HG03045 (cell line): ENCODE data around the gene CES4A.
"Not testable (repeated sequence)": the region's sequence is repeated elsewhere in the genome, so short reads cannot be mapped to it uniquely, and the experiment has no call there.

Experiments
- ATAC-seq: cut with Tn5 transposase; IDR thresholded peaks from one replicate; pipeline ENCODE4 v1.9.1; 2021; ENCODE audit warnings: mild to moderate bottlenecking, moderate library complexity; ENCODE audit not compliant: unreplicated experiment

CES4A gene

DNA sequence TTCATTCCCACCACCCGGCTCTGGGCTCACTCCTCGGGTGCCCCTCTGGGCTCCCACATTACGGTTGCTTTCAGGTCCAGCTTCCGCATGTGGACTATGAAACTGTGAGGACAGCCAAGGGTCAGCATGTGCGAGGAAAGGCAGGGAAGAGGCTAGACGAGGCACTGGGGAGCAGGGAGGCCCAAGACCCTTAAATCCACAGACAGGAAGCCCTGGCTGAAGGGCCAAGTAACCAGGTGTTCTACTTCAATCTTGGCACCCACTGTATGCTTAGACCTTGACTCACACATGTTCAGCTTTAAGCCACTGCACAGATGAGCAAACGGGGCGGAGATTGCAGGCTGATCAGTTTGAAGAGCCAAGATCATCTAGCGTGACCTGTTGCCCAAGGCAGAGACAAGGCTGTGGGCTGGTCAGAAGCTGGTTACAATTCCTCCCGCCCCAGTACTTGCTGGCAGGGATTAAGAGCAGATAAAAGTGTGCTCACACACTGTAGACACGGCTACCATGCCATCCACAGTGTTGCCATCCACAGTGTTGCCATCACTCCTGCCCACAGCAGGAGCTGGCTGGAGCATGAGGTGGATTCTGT is at the start of gene CES4A:
TSS of gene CES4A (plus strand) at position 393 of the 592 bp plus-strand sequence. CDS start at position 577, 184 bp downstream.
- ATAC-seq: no peak

DNA sequence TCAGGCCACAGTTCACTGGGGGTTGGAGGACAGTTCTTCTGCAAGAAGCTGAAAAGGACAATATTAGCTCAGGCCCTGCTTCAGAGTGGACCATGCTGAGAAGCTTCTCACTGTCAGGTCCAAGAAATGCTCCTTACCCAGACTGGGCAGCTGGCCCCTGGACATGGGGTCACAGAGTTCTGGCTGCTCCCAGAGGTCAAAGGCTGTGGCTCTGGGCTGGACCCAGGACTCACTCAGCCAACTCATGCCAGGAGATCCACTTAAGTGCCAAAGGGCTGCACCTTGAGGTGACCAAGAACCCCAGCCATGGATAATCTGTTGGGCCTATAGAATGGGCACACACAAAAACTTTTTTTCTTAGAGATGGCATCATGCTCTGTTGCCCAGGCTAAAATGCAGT is 49.0 kb upstream of the CES4A start:
- no peak for ATAC-seq

DNA sequence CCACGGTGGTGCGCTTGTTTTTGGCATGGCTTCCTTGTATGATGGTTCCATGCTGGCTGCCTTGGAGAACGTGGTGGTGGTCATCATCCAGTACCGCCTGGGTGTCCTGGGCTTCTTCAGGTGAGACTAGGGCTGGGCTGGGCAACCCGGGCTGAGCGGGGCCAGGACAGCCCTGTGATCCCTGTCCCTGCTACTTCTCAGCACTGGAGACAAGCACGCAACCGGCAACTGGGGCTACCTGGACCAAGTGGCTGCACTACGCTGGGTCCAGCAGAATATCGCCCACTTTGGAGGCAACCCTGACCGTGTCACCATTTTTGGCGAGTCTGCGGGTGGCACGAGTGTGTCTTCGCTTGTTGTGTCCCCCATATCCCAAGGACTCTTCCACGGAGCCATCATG is 48.2 kb upstream of the CES4A start:
- ATAC-seq: no peak

GRCh38 chr16:66942981-66943380 is 45.4 kb upstream of the CES4A start:
- ATAC-seq: no peak

DNA sequence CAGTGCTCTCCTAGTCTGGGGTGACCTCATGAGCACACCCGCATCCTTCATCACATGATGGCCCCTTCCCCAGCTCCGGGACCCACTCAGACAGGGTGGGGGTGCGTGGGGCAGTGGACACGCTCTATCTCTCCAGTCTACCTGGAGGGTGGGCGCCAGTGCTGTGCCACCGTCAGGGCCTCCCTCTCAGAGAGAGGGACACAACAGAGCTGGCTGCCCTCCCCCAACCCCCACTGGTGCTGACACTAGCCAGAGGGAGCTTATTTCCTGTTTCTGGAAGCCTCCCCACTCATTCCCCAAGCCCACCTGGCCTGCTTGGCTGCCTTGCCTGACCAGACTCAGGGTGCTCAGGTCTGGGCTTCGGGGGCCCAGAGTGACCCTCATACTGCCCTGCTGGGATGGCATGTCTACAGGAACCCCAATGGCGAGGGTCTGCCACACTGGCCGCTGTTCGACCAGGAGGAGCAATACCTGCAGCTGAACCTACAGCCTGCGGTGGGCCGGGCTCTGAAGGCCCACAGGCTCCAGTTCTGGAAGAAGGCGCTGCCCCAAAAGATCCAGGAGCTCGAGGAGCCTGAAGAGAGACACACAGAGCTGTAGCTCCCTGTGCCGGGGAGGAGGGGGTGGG is 44.8 kb upstream of the CES4A start:
- ATAC-seq: no peak

DNA sequence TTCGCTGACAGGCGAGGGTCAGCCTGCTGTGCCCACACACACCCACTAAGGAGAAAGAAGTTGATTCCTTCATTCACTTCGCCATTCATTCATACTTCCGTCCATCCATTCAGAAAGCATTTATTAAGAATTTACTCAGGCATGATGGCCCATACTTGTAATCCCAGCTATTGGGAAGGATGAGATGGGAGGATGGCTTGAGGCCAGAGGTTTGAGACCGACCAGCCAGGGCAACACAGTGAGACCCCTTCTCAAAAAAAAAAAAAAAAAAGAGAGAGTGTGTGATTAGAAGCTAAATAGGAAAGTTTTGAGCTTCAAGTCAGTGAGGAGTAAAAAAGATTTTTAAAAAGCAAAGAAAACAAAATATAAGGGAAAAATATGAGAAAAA is 44.3 kb upstream of the CES4A start:
- no peak for ATAC-seq

- ATAC-seq: not testable (repeated sequence)
Observed at GRCh38 chr16:66944971-66945370, 43.4 kb upstream of the CES4A start.

DNA sequence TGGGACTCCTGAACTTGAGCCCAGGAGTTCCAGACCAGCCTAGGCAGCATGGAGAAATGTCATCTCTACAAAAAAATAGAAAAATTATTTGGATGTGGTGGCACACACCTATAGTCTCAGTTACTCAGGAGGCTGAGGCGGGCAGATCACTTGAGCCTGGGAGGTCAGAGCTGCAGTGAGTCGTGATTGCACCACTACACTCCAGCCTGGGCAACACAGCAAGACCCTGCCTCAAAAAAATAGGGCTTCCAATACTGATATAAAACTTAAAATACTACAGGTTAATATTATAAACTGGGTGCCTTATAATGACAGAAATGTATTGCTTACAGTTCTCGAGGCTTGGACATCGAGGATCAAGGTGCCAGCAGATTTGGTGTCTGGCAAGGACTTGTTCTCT is 42.5 kb upstream of the CES4A start:
- ATAC-seq: no peak

- ATAC-seq: no peak
Observed at GRCh38 chr16:66946541-66946940, 41.8 kb upstream of the CES4A start.

GRCh38 chr16:66946974-66947301 is 41.5 kb upstream of the CES4A start:
- no peak for ATAC-seq

GRCh38 chr16:66947302-66948065 is 40.9 kb upstream of the CES4A start:
- peak; percentile 55 for ATAC-seq

- no peak for ATAC-seq
Observed at GRCh38 chr16:66948134-66948836, 40.1 kb upstream of the CES4A start.

DNA sequence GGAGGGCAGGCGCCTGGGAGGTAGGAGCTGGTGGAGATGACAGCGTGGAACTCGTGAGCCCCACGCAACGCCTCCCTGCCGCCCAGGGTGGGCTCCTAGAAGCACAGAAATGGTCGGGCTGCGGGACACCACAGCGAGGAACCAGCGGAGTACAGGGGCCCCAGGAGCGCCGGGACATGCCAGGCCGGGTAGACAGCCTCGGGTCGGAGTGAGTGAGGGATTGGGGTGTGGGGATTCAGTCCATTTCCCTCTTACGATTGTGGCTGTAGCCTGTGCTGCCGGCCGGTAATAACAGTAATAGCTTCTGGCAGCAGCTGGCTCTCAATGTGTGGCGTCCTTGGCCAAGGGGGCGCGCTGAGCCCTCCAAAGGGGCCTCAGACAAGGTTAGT is 39.6 kb upstream of the CES4A start:
- no peak for ATAC-seq

GRCh38 chr16:66949472-66949871 is 38.9 kb upstream of the CES4A start:
- ATAC-seq: no peak

DNA sequence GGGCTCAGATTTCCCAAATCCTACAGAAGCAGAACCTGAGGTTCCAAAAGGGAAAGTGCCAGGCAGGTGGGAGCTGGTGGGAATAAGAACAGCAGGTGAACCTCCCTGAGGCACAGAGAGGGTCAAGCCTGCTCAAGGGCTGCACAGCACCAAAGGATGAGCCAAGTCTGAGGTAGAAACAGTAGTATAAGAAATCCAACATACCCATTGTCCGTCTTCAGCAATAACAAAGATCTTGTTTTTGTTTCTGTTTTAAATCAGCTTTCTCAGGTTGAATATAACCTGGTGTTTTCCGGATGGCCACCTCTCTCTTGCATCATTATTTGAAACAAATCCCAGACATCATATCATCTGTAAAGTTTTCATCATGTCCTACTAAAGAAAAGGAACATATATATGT is 38.0 kb upstream of the CES4A start:
- no peak for ATAC-seq

GRCh38 chr16:66950971-66951790 is 37.2 kb upstream of the CES4A start:
- ATAC-seq: no peak

DNA sequence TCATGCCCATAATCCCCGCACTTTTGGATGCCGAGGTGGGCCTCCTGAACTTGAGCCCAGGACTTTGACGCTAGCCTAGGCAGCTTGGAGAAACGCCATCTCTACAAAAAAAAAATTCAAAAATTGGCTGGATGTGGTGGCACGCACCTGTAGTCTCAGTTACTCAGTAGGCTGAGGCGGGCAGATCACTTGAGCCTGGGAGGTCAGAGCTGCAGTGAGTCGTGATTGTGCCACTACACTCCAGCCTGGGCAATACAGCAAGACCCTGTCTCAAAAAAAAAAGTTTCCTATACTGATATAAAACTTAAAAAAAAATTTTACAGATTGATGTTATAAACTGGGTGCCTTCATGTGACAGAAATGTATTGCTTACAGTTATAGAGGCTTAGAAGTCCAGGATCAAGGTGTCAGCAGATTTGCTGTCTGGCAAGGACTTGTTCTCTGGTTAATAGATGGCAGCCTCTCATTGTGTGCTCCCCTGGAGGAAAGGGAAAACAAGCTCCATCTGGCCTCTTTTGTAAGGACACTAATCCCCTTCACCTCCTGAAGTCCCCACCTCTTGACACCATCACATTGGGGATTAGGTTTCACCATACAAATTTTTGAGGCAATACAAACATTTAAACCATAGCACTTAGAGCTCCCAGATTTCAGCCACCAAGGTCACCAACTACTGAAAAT is 35.8 kb upstream of the CES4A start:
- ATAC-seq: no peak

DNA sequence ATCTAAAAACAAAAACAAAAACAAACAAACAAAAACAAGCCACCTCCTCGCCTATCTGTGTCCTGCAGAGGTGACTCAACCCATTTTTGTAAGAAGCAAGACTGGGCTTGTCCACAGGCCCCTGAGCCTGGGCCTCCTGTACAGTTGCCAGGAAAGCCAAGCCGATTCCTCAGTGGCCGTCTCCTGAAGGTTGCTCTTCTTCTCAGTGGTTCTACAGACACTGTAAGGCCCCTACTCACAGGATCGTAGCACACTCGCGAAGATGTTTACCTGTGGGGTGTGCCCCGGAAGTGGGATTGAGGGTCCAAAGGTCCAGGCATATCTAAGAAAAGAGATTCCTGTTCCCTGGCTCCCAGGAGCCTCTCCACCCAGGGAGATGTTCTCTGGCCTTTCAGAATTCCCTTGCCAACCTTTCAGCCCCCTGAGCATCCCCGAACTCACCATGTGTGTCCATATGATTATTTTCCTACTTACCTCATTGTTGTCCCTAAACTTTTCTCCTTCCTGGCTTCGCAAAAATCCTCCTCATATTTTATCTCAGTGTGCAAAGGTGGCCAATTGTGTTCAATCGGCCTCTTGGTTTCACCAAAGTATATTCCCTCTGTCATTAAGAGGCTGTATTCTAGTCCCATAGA is 34.8 kb upstream of the CES4A start:
- ATAC-seq: no peak

DNA sequence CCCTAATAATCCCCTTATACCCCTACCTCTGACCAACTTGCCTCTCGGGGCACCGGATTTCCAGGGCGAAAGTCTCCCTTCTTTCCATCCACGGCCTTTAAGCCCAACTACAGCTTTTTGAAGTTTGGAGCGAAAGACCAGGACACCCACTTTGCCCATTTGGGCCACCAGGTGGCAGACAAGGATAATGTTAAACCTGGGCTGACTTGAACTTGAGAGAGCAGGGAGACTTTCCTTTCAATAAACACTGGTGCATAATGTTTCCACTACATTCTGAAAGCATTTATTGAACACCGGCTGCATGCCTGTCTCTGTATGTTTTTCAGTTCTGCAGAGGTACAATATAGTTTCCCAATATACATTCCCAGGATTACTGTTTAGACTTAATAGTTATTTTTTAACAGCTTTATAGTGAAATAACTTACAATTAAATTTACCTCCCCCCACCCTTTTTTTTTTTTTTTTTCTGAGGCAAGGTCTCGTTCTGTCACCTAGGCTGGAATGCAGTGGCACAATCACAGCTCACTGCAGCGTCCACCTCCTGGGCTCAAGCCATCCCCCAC is 34.2 kb upstream of the CES4A start:
- ATAC-seq: no peak
